Brain pericyte (primary cell): Measurements from ENCODE around the gene LTB4R2.
A peak's percentile ranks its signal among the peaks of the same experiment; 100 is the strongest.

Experiments
- DNase-seq: peaks from one replicate; pipeline ENCODE4 v3.0.0-alpha.2; 2012; ENCODE audit warnings: low read depth, low spot score

LTB4R2 gene, protein sequence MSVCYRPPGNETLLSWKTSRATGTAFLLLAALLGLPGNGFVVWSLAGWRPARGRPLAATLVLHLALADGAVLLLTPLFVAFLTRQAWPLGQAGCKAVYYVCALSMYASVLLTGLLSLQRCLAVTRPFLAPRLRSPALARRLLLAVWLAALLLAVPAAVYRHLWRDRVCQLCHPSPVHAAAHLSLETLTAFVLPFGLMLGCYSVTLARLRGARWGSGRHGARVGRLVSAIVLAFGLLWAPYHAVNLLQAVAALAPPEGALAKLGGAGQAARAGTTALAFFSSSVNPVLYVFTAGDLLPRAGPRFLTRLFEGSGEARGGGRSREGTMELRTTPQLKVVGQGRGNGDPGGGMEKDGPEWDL

DNA sequence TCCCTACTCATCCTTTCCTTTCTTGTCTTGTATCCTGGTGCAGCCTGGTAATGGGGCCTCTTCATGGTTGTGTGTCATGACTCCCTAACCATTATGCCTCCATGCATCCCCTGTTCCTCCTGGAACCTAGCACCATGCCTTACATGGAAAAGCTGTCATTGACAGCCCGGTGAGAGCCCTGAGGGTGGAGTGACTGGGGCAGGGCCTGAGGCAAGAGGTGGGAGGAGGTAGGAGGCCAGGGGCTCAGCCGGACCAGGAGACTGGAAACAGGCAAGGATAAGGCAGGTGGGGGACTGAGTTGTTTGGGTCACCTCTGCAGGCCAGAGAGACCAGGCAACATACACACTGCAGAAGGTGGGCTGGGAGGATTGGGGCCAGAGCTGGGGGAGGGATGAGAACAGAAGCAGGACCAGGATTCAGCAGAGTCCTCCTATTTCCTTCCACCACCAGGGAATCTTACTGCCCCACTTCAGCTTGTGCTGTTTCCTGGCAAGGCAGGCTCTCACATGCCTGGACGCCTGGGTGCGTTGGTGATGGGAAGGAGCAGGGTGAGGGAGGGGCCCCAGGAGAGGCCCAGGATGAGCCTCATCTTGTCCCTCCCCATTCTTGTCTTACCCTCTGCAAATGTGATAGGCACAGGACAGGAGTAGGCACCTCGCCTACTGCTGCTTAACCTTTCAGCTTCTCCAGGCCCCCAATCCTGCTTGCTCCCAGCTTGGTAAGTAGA, at the start of gene LTB4R2:
Gene LTB4R2, plus strand, starts transcription at position 603 of the 727 bp plus-strand sequence. CDS start 525 bp downstream, outside the sequence.
- DNase-seq, result no peak

DNA sequence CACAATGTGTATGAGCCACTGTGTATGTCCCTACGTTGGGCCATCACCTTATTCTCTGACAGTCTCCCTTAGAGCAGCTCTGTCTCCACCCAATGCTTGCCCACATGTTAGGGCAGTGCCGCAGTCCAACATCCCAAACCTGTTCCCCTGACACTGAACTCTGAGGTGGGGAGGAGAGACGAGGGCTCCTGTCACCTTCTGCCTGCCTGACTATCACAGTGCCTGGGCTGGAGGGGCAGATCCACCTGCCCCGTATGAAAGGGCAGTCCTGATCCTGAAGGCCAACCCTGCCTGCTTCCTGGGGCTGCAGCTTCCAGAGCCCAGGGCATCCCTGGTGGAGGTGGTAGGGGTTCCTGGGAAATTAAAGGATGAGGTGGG, 49.2 kb upstream of the LTB4R2 start:
- DNase-seq, result no peak

DNA sequence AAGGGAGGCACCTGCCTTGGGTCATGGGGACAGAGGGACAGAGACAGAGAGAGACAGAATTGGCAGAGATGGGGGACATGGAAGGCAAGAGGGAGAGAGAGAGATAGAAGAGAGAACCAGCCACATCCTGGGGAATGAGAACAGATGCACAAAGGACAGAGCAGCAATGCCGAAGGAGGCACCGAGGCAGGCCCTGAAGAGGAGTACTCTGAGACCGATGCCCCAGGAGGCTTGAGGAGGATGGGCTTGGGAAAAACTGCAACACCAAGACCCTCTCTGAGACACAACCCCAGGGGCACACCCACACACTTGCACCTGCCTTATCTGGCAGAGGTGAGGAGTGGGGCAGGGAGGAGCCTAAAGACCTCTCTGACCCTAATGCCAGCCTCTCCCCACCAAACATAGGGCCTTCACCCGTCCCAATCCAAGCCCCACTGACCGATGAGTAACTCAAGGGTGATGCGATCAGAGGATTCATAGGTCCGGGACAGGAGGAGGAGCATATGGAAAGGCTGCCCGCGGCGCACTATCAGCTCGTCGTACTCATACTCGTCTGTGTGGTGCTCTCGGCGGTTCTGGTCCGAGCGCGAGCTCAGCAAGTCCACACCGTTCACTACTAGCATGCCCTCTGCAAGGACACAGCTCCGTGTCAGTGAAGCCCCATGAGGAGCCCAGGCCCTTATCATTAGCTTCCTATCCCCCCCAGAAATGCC, 48.5 kb upstream of the LTB4R2 start:
- DNase-seq, result no peak

DNA sequence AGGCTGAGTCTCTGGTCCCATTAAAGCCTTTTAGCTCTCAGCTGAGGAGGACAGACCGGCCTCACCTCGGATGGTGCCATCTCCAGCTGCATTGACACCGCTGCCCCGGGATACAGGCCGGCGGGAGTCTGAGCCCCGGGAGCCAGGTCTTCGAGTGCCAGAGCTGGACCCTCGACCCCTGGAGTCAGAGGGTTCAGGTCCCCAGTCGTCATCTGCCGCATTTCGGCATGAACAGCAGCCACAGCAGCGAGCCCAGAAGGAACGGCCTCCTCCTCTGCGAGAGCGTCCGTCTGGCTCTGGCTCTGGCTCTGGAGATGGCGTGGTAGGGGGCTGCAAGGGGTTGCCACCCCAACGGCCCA, 48.0 kb upstream of the LTB4R2 start:
- no peak for DNase-seq

DNA sequence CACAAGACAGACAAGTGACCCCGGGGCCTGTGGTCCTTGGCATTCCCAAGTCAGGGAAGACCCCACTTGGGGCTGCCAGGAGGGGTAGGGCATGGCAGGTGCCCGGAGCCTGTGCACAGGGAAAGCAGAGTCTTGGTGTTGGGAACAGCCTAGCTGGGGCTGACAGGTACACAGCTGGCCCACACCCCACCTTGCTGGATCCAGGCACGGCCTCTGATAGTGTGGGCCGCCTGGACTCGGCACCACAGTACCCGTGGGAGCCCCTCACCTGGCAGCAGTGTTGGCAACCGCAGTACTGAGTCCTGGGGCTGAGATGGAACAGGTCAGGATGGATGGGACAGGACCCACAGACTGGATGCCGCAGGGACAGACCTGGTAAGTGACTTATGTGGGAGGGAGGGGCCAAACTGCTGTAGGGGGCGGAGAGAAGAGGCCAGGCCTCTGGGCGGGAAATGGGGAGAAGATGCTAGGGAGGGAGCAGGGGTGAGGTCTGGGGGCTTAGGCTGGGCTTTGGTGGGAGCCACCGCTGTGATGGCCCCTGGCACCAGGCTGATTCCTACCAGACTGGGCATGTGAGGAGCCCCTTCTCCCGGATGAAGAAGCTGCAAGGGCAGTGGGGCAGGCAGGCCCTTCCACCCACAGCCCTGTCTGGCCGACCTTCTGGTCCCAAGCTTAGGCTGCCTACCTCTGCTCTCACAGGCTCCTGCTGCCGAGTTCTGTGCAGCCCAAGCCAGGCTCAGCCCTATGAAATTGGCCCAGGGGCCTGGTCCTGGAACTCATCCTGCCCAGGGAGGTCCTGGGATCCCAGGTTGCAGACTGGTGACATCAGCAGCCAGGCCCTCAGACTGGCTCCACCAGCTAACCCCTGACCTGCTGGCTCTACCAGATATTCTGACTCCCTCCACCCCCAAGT, 46.9 kb upstream of the LTB4R2 start, which contains the start of gene TGM1:
Gene TGM1, minus strand, starts transcription at position 357 of the 913 bp plus-strand sequence. CDS start 825 bp downstream, outside the sequence.
- DNase-seq, result no peak

DNA sequence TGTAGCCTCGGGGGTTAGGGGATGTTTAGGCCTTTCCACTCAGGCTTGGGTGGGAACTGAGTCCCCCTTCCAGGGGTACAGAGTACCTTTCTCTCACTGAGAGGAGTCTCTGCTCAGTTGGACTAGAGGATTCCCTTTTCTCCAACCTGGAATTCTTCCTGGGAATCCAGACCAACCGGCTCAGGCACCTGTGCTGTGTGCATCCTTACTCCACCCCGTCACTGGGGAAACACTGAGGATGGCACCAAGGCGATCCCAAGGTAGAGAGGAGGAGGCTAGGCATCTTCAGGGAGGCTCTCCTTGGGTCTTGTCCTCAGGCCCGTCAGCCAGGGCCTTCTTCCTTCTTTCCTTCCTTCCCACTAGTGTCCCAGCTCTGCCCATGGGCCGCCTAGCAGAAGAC, 46.1 kb upstream of the LTB4R2 start:
- DNase-seq, result no peak

DNA sequence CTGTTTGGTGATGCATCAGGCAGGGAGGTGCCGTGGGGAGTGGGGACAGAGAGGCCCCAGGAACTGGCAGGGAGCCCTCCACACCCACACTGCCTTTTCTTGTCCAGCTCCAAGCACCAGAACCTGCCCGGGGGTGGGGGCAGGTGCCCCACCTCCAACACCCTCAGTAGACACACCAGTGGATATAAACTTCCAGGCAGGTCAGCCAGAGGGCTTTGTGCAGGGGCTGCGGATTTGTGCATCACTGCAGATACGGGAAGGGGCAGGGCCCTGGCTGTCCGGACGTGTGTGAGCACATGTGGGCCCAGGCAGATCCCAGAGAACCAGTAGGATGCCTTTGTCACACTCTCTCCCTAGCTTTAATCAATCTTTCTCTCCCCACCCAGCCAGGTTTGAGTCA, 45.6 kb upstream of the LTB4R2 start:
- DNase-seq, result no peak

DNA sequence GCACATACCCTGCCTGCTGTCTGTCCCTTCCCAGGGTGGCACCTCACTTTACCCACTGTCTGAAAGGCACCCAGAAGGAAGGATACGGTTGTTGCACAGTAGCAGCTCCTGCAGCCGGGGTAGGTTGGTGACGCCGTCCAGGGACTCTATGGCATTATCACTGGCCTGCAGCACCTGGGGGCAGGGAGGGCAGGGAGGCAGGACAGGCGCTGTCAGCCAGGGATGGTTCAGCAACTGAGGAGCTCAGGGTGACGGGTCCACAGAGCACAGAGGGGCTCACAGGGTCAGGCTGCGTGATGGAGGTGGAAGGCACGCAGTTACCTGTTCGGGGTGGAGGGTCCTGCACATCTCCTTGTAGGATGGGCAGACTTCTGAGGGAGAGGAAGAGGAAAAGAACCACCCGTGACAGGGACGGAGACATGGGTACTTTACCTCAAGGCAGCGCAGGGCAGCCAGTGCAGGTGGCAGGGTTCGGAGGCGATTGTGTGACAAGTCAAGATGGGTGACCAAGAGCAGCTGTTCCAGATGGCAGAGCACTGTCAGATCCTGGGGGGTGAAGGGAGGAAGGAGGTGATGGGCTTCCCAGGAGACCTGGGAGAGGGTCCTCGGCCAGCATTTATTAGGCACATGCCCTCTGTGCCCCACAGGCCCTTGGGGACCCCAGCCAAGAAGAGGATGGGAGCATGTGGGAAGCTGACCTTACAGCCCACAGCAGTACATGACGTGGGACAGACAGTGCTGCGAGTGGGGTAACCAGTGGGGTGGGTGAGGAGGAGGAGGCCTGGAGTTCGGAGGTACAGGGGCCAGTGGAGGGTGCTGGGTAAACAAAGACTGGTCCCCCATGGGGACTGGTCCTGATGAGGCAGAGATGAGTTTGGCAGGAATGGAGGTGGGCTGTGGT, 43.3 kb upstream of the LTB4R2 start:
- DNase-seq, result no peak

DNA sequence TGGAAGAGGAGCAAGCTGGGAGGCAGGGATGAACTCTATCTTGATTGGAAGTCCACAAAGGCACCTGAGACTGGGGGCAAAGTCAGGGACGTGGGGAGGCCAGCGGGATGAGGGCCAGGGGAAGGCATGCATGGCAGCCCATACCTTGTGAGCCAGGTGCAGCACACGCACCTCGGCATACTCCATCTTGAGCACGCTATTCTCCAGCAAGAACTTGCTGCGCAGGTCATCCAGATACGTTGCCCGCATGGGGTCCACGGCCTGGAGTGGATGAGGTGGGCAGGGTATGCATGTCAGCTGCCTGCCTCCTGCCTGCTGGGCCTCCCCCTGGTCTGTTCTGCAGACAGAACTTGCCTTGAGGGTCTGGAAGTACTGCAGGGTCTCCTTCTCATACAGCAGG, 42.4 kb upstream of the LTB4R2 start:
- DNase-seq, result no peak

DNA sequence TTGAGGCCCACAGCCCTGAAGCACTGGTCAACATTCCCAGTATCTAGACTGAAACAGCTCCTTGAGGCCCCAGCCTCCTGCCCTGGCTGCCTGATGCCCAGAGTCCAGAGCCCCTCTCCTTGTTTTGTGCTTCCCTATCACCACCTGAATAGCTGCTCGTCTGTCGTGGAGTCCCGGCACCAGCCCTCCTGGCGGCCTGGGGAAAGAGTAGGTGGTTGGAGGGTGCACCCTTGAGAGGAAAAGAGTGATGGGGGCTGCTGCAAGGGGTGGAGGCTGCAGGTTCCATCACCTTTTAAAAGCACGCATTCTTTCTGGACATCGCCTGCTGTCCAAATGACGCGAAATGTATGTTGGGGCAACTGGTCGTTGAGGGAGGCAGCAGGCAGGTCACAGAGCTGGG, 41.7 kb upstream of the LTB4R2 start:
- DNase-seq, result no peak

DNA sequence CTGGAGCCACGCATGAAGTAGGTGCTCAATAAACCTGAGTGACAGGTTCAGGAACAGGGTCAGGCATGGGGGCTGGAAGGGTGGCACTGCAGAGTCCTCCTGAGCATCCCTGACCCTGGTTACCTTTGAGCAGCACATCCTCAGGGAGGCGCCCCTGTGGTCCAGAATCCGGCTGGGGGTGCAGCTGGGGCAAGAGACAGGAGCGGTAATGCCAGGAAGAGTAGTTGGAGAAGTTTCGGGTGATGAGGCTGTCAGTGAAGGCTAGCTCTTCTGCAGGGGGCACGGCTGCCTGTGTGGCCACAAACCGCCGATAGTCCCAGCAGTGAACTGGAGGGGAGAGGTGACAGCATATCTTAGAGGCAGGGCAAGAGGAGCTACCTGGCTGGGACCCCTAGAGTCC, 40.6 kb upstream of the LTB4R2 start:
- DNase-seq, result no peak

DNA sequence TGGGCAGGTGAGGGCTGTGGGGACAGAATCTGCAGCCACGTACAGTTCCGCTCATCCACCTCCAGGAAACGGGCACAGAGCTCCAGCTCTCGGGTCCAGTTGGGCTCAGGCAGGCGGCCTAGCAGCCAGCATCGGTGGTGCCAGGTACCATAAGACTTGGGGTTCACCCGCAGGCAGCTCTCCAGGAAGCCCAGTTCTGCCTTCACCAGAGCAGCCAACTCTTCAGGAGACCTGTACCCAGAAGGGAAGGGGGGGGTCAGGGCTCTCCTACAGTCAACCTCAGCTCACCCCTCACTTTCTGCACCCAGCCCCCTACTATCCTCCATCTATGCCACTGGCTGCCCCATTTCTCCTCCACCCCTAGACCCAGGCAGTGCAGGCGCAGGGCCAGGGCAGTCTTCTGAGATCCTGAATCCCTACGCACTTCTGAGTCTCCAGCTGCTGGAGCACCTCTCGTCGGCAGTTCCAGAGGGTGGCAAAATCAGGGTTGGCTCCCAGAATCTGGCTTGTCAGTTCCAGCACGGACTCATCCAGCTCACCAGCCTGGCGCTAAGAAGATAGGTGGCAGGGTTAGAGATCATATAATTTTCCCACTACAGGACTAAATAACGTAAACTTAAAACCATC, 39.9 kb upstream of the LTB4R2 start:
- DNase-seq, result no peak

DNA sequence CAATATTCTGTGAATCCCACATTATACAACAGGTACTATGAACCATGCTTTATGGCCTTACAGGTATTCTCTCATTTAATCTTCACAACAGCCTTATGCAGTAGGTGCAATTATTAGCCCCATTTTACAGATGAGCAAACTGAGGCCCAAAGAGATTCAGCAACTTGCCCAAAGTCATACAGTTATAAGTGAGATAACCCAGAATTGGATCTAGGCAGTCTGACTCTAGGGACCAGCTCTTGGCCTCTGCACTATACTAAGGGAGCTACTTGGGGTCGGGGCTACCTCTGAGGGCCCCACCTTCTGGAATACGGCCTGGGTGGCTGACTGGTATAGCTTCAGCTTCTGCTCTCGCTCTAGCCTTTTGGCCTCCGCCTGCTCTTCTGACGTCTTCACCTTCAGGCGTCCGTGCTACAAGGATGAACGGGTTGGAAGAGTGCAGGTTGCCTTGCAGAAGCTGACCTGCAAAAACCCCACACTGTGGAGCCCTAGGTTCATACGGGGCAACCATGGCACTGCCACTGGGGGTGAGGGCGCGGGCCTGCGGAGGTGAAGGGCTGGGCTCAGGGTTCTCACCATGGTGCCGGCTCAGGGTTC, 39.3 kb upstream of the LTB4R2 start:
- peak; percentile 17 for DNase-seq

DNA sequence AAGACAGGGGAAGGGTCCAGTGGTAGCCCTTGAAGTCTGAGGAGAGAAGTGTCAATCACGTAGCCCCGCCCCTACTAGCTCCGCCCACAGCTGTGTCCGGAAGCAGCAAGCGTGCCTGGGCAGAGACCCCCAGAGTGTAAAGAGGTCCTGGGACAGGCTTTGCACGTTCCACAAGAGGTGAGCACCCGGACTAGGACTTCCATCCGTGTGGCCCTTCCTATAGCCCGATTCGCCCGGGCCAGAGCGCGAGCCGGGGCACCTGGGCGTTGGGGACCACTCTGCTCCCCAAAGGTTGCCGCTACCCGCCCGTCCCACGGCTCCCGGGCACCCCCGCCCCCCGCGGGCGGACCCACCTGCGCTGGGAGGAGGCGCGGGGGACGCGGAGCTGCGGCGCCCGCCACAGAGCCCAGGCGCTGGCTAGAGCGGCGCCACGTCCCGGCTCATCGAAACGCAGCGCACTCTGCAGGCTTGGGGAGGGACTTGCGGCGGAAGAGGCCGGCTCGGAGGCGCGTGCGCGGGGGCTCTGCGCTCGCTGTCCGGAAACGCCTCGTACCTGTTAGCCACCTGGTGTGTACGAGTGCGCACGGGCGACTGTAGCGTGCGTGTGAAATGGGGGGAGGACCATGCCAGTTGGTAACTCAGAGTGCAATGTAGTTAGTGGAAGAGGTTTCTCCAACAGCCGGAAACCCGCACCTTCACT, 38.7 kb upstream of the LTB4R2 start, which contains the start of gene RABGGTA:
Gene RABGGTA, minus strand, starts transcription at position 464 of the 700 bp plus-strand sequence. CDS start 482 bp downstream, outside the sequence.
- peak; percentile 57 for DNase-seq

DNA sequence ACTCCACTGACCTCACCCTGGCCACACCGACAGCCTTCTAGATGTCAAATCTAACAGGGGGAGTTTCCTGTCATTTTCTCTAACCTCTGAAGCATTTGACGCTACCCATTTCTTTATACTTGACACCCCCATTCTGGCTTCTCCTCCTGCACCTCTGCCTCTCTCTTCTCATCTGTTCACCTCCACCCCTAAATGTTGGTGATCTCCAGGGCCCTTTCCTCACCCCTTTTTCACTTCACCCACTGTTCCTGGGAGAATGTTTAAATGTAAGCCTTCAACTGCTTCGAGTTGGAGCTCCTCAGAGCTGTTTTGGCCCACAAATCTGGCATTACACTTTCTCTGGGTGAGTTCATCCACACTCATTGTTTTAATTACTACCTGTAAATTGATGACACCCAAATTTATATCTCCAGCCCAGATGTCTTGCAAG, 38.1 kb upstream of the LTB4R2 start:
- no peak for DNase-seq

DNA sequence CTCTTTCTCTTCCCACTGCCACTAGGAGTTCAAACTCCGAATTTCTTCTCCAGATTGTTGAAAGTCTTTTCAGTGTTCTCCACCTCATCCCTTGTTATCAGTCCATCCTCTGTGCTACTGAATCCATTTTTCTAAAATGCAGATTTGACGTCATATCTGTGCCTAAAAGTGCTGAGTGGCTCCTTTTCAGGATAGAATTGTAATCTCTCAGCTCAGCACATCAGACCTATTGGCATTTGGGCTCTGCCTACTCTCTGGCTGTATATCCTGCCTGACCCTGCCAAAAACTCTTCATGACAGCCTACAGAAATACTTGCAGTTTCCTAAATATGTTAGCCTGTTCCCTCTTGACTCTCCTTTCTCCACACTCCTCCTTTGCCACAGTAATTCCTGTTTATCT, 37.5 kb upstream of the LTB4R2 start:
- DNase-seq, result no peak

DNA sequence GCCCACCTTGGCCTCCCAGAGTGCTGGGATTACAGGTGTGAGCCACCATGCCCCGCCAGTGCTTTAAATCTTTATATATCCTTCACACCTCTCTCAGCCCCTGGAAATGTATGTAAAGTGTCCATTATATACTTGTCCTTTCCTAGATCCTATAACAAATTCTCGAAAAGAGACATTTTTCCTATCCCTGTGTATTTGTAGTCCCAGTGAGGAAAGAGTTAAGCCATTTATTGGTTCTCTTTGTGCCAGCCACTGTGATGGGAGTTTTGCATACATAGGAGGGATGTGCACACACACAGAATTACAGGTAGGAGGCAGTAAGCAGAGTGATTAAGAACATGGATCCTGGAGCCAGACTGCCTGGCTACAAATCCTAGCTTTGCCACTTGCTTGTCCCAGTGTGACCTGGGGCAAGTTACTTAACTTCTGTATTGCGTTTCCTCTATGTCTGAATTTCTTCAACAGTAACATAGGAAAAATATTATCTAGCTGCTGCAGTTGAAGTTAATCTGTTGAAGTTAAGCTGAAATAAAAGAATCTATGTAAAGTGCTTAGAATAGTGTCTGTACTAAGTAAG, 36.4 kb upstream of the LTB4R2 start:
- no peak for DNase-seq

DNA sequence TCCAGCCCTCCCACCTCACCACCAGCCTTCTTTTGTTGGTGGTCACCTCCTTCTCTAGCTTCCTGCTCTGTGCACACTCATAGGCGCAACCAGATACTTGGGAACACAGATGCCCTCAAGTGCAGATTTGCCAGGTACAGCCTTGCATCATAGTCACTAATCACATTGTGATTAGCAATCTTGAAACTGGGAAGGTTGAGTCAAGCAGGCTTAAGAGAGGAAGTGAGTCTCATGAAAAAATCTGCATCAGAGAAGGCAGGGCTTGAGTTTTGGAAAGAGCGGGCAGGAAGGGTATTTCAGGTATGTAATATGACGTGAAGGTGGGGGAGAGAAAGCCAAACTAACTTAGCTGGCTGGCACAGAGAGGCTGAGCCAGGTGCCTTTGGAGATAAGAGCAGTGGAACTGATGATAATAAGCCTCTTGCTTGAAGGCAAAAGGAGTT, 35.8 kb upstream of the LTB4R2 start:
- no peak for DNase-seq
